GM21528 (cell line): ENCODE results near the gene PIM1.
A peak's percentile ranks its signal among the peaks of the same experiment; 100 is the strongest.

Experiments used
- ATAC-seq: cut with Tn5 transposase; IDR thresholded peaks from one replicate; pipeline ENCODE4 v1.9.1; 2021; ENCODE audit warnings: mild to moderate bottlenecking, moderate library complexity; ENCODE audit not compliant: unreplicated experiment, low FRiP score

Gene PIM1

DNA sequence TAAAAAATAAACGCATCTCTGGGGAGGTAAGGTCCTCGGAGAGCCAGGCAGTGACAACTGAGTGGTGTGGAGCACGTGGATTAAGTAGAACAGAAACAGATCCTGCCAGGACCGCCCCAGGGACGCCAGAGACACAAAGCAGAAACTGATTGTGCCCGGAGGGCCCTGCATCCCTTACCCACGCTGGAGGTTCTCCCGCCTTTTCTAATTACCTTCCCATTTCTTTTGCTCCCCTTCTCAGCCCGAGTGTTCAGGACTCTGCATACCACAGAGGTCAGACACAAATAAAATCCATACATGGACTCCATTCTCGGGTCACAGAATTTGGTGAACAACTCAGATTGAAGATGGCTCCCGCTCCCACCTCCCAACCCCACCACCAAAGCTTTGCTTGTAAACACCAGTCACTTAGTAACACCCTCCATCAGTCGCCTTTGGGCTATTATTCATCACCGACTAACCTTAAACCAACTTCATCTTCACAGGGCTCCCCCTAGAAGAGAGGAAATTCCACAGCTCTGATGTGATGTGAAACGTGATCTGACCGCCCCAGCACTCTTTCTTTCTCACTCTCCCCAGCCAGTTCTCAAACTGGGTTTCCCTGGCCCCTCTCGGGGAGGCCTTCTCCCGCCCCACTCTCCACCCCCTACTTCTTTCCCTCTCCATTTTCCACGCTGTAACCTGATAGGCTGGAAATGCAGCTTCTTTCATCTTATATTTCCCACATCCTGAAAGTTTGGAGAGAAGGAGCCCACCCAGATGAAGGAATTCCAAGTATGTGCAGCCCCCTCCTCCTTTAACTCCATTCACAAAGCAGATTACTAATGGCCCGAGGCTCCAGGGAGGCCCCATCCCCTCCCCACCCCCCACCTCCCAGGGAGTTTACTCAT, 32.5 kb upstream of the PIM1 start:
- no peak for ATAC-seq

DNA sequence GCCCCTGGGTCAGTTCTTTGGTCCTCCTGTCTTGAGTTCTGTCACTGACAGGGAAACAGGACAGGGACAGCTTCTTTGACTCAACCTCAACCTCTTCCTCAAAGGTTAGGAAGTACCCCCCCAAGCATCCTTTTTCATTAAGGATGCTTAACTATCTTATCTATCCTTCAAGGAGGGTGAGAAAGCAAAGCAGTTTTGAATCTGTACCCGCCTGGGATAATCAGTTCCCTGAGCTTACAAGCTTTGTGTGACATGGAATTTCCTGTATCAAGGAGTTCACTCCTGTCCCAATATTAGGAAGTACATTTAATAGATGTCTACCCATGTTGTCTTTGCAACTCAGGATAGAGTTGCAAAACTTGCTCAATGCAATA, 31.1 kb upstream of the PIM1 start:
- ATAC-seq, result no peak

DNA sequence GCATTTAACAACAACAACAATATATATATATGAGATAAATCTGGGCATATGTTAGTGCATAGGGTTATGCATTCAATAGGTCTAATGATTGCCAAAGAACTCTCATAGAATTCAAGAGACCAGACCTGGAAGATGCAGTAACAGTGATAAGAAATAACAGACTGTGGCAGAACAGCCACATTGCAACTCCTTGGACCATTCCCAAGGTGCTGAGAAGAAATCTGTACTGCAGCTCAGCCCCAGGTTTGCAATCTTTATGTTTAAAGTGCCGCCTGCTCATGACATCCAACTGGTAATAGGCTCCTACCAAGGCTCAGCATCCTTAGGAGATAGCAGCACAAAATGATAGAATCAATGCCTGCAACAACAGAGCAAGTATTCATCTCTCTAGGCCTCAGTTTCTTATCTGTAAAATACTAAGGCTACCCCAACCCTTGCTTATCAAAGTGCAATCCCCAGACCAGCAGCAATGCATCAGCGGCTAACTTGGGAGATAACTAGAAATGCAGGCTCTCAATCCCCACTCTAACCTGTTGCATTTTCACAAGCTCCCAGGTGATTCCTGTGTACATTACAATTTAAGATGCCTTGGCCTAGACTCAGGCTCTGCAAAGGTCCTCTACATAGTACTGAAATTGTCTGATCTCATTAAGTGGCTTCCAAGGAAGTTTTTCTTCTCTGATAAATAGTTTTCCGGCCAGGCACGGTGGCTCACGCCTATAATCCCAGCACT, 30.6 kb upstream of the PIM1 start:
- no peak for ATAC-seq

DNA sequence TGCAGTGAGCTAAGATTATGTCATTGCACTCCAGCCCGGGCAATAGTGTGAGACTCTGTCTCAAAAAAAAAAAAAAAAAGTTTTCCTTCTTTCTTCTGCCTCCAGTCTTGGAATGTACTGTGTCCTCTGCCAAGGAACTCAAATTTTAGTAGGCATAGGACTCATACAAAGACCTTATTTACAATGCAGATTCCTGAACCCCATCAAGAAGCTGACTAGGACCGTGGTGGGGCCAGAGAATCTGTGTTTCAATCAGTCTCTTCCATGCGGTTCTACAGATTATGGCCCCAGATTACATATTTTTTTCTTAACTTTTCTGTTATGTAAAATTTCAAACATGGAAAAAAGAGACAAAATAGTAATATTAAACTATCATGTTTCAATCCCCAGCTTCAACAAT, 29.8 kb upstream of the PIM1 start:
- no peak for ATAC-seq

DNA sequence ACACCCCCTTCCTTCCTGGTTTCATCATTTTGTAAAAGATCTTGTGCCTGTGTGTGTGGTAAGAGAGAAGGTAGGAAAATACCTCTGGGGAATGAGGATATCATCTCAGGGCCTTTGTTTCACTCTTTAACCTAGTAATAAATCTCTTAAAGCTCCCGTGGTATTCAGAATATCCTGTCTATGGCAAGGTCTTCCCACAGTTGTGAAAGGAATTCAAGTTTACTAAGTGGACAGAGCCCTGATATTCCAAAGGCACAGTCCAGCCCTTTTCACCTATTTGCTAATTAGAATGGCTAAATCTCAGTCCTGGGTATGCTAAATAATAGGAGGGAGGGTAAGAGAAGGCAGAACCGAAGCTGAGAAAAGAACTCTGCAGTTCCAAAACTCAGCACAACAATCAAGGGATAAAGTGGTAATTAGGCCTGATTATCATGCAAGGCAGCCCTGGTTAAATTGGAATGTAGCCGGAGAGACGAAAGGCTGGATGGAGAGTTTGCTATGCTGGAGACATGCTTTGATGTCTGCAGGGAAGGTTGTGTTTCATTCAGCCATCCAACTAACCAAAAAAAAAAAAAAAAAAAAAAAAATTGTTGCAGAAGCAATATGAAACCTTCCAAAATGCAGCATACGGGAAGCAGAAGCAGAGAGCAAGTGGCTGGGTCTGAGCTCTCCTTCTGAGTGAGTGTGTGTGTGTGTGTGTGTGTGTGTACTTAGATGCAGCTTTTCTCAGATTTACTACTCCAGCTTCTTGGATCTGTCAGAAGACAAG, 28.5 kb upstream of the PIM1 start:
- ATAC-seq, result no peak

DNA sequence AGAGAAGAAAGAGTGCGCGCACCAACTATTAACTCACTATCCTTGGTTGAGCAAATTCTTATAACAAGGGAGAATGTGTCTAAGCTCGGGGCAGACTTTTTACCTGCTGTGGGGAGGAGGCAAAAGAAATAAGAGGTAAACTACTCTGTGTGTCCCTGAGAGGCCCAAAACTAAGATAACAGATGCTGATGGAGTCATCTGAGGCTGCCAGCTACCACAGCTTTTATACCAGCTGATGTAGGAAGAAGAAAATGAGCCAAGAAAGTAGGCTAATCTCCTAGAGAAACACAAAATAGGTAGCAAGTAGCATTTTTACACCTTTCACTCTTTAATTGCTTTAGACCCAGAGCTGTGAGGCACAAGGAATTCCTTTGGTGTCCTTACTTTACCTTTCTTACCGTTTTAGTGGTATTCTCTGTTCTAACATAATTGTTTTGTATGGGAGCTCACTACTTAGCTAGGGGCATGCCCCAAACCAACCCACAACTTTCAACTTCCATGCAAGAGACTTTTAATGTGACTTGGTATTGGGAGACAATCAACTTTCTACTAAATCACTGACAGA, 27.8 kb upstream of the PIM1 start:
- no peak for ATAC-seq

DNA sequence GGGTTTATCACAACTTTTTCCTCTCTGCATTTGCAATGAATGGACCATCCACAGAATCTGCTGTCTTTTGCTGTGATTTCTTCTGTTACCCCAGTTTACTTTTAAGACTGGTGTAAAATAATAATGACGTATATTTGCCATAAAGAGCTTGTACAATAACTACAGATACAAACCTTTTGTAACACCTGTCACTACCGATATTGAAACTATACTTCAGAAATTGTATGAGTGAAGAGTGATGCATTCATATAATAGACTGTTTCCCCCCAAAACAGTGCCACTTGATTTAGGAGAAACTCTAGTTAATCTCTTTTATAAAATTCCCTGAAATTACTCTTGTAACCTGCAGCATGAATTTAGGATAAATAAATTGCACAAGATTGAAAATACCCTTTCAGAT, 26.4 kb upstream of the PIM1 start:
- no peak for ATAC-seq

DNA sequence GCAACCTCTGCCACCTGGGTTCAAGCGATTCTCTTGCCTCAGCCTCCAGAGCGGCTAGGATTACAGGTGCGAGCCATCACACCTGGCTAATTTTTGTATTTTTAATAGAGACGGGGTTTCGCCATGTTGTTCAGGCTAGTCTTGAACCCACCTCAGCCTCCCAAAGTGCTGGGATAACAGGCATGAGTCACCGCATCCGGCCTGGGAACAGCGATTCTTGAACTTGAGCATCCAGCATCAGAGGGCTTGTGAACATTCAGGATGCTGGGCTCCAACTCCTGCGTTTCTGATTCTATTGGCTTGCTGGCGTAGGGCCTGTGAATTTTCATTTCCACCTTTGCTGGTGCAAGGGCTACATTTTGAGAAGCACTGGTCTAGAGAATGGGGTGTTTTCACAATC, 24.5 kb upstream of the PIM1 start:
- no peak for ATAC-seq

DNA sequence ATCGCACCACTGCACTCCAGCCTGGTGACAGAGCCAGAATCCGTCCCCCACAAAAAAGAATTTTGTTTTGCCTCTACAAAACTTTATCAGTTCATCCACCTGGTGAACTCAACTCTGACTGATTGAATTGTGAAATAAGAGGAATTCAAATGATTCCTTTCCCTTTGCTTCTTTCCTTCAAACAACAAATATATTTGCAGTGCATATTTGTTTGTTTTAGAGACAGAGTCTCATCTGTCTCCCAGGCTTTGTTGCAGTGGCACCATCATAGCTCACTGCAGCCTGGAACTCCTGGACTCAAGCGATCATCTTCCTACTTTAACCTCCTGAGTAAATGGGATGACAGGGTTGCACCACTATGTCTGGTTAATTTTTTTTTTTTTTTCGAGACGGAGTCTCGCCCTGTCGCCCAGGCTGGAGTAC, 23.2 kb upstream of the PIM1 start:
- no peak for ATAC-seq

DNA sequence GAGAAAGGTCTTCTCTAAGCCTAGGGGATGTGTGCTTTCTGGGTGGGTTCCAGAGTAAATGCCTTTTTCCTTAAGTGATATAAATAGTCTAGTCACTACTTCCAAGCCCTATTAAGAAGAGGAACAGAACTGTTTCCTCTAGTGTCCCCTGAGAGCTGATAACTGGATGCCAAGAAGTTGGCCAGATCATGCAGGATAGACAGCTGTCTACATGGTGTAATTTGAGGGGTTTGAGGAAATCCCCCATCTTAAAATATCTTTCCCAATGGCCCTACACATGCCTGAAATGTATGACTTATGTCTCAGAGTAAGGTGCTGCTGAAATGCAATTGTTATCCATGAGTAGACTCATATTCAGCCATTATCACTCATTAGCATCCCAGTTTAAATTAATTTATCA, 20.2 kb upstream of the PIM1 start:
- no peak for ATAC-seq

DNA sequence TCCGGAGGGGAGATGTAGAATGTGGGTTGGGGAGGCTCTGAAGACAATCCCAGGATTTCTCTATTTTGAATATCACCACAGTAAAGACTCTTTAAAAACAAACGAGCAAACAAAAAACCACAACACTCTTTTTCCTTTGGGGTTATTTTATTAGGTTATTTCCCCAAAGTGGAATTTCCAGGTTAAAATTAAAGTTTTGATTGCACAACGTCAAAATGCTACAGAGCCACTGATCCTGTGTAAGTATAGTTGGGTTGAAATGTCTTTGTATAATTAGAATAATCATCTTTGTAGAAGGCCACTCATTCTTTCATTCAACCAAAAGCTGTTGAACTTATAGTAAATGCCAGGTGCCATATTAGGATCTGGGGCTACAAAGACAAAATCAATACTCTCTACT, 19.6 kb upstream of the PIM1 start:
- no peak for ATAC-seq

DNA sequence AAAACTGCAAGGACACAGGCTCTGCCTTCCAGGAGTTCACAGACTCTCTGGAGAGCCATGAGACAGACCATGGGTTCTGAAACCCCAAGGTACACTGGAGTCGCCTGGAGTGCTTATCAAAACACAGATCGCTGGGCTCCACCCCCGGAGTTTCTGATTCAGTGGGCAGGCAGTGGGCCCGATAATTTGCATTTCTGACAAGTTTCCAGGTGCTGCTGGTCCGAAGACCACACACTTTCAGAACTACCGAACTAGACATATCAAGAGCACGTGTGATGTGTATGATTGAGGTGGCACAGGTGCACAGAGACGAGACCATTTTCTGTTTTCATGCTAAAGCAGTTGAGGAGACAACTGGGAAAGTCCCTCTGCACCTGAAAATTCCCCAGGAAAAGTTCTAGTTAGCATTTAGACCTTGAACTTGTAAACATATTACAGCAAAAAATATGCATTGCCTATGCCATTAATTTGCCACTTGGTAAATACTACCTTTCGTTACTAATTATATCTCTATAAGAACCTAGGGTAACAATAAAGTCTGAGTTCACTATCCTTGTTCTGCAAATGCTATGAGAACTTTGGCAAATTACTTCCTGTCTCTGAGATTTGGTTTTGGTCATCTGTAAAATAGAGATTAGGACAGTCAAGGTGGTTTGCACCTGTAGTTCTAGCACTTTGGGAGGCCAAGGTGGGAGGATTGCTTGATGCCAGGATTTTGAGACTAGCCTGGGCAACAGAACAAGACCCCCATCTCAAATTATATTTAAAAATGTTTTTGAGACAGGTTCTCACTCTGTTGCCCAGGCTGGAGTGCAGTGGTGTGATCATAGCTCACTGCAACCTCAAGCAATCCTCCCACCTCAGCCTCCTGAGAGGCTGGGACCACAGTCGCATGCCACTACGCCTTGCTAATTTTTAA, 14.3 kb upstream of the PIM1 start:
- peak; percentile 75 for ATAC-seq

DNA sequence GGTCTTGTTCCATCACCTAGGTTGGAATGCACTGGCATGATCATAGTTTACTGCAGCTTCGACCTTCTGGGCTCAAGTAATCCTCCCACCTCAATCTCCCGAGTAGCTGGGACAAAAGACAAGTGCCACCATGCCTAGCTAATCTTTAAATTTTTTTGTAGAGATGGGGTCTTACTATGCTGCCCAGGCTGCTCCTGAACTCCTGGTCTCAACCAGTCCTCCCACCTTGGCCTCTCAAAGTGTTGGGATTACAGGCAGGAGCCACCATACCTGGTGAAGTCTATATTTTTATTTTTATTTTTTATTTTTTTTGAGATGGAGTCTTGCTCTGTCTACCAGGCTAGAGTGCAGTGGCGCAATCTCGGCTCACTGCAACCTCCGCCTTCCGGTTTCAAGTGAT, 11.4 kb upstream of the PIM1 start:
- ATAC-seq, result no peak

DNA sequence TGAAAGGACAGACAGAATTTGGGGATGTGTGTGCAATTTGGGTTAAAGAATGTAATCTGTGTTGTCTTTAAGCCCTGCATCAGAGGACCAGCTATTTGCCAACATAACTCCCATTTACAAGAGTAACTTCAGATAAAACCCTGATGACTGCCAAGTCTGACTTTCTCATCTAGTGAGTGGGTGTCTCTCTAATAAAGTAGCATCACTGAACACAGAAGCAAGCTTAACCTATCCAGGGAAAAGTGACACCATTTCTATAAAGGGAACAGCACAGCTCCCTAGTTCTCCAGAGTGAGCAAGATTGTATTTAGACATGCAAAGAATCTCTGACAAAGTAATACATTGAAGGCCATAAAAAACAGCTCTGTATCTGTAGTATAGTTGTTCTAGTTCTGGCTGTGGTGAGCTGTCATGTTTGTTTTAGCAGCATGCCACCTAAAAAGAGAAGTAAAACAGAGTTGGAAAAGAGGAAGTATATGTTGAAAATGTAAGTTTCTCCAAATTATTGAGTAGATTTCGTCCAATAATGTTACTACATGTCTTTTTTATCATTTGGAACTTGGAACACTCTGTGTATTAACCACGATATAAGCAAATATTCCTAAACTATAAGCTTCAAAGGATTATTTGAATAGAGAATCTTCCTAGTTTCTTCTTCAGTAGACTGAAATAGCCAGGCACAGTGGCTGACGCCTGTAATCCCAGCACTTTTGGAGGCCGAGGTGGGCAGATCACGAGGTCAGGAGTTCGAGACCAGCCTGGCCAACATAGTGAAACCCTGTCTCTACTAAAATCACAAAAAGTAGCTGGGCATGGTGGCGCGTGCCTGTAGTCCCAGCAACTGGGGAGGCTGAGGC, 8.8 kb upstream of the PIM1 start:
- ATAC-seq, result peak; percentile 48

DNA sequence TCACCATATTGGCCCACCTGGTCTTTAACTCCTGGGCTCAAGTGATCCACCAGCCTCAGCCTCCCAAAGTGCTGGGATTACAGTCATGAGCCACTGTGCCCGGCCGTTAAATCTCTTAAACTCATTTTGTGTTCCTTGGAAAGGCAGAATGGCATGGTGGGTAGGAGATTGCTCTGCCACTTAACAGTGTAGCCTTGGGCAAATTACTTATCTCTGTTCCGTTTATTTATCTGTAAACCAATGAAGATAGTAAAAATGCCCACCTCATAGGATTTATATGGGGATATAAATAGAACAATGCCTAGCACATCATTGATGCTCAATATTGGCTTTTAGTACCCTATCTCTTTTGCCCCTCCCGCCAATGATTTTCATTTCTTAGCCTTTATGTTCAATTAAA, 7.2 kb upstream of the PIM1 start:
- no peak for ATAC-seq

DNA sequence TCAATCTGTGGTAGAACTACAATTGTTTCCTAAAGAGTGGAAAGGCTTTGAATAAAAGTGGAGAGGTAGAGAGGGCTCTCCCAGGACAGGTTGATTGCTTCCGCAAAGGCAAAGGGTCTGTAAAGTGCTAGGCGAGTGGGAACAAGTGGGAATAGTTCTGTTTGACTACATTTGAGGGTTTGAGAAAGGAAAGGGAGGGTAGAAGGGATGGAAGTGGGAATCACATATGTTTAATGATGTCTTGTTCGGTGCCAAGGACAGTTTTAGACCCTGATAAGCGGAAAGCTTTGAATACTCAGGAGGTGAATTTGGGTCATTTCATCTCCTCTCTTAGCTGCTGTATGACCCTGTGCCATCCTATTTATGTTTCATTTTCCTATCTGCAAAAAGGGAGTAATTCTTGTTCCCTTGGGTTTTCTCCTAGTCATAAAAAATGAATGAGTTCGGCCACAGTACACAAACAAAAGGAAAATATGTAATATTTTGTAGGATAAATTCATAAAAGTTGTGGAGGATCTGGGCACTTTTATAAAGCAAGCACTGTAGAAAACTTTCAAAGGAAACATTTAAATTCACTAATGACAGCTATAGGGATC, 1.7 kb upstream of the PIM1 start:
- ATAC-seq, result no peak

DNA sequence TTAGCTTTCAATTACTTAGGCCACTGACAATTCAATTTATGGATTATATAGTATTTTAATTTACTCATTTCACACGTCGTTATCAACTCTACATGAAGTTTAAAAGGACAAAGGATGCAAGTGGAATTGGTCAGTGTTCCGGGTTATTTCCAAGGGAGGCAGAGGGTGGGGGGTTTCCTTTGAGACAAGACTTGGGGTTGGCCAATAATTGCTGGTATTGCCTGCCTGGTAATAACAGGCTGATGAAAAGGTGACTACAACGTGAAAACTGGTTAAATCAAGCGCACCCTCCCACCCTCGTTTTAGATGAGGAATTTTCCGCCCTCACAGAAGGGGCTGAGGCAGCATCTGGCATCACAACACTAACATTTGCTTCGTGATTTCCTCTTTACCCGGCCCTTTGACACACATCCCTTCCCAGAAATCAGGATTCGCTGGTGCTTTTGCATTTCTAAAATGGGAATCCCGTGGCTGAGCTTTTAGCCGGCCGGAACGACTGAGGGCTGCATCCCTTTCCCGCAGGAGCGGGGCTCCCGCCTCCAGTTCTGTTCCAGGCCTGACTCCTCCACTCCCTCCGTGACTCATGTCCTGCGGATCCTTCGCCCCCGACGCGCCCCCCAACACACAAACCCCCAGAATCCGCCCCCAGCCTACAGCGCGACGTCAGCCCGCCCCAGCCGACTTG, 999 bp upstream of the PIM1 start:
- no peak for ATAC-seq
